ENCODE results near the gene CNN3.

The CNN3 gene

DNA sequence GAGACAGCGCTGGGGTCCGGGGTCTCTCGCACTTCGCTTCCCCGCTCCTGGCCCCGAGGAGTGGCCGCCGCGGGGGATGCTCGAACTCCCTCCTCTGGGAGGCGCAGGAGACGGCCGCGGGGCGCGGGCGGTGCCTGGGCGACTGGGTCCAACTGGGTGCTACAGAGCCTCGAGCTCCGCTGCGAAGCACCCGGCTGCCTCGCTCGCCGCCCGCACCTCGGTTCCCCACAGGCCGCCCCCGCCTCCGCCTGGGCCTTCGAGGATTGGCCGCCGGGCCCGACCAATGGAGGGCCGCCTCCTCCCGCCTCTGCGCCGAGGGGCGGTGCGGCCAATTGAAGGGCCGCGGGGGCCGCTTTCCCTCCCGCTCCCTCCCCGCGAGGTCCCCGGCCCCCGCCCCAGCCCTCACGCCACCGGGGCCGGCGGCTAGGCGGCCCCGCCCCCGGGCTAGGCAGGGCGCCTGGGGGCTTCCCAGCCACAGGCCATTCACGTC lies at the start of gene CNN3:
Gene CNN3 (minus strand): TSS at position 196 of the 490 bp plus-strand sequence. CDS start 216 bp downstream, outside the sequence.
- in situ Hi-C loops (cut with HindIII; ENCODE audit: low sequenced_read_pairs), result no loop called here
- DNase-seq (ENCODE audit: low read depth, low spot score), result peak; percentile 97
- peak within 1 kb of the TSS; percentile 91 for H3K4me3 ChIP-seq (ENCODE audit: low read depth, low read length)
- TF ChIP-seq, protein P1, sequence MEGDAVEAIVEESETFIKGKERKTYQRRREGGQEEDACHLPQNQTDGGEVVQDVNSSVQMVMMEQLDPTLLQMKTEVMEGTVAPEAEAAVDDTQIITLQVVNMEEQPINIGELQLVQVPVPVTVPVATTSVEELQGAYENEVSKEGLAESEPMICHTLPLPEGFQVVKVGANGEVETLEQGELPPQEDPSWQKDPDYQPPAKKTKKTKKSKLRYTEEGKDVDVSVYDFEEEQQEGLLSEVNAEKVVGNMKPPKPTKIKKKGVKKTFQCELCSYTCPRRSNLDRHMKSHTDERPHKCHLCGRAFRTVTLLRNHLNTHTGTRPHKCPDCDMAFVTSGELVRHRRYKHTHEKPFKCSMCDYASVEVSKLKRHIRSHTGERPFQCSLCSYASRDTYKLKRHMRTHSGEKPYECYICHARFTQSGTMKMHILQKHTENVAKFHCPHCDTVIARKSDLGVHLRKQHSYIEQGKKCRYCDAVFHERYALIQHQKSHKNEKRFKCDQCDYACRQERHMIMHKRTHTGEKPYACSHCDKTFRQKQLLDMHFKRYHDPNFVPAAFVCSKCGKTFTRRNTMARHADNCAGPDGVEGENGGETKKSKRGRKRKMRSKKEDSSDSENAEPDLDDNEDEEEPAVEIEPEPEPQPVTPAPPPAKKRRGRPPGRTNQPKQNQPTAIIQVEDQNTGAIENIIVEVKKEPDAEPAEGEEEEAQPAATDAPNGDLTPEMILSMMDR (IDR thresholded peaks at IDR 0.05; ENCODE audit: low read depth, low read length), result no peak

DNA sequence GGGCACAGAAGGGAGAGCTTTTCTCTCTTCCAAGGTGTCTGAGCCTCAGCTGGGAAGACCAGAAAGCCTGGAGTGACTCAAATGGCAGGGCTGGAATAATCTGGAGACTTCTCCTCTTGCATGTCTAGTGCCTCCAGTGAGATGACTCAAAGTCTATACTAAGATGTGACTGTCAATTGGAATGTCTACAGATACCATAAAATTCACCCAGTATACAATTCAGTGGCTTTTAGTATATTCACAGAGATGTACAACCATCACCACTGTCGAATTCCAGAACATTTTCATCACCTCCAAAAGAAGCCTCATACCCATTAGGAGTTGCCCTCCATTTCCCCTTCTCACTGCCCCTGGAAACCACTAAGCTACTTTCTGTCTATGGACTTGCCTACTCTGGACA lies 47.9 kb upstream of the CNN3 start:
- H3K4me3 ChIP-seq (ENCODE audit: low read depth, low read length), result no peak overlapping the region
- peak; percentile 75 for DNase-seq (ENCODE audit: low read depth, low spot score)
- TF ChIP-seq, protein P1 (IDR thresholded peaks at IDR 0.05; ENCODE audit: low read depth, low read length), result no peak
- in situ Hi-C loops (cut with HindIII; ENCODE audit: low sequenced_read_pairs), result no loop called here

DNA sequence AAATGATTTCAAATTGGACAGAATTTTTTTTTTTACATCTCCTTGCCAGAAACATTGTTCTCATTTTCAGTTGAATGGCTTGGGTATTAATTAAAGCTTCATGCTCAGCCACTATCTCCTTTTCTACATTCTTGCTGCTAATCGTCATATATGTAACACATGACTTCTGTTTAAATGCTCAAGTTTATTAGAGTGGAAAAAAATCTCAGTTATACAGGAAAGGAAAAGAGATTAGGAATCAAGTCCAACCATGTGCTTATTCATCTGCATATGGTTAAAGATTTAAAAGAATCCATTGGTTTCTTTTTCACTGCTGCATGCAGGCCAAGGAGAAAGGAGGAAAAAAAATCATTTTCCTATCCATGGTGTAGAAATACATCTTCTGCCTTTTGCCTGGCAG lies 47.3 kb upstream of the CNN3 start:
- TF ChIP-seq, protein P1 (IDR thresholded peaks at IDR 0.05; ENCODE audit: low read depth, low read length), result no peak
- in situ Hi-C loops (cut with HindIII; ENCODE audit: low sequenced_read_pairs), result no loop called here
- peak; percentile 53 for DNase-seq (ENCODE audit: low read depth, low spot score)
- no peak overlapping the region for H3K4me3 ChIP-seq (ENCODE audit: low read depth, low read length)

DNA sequence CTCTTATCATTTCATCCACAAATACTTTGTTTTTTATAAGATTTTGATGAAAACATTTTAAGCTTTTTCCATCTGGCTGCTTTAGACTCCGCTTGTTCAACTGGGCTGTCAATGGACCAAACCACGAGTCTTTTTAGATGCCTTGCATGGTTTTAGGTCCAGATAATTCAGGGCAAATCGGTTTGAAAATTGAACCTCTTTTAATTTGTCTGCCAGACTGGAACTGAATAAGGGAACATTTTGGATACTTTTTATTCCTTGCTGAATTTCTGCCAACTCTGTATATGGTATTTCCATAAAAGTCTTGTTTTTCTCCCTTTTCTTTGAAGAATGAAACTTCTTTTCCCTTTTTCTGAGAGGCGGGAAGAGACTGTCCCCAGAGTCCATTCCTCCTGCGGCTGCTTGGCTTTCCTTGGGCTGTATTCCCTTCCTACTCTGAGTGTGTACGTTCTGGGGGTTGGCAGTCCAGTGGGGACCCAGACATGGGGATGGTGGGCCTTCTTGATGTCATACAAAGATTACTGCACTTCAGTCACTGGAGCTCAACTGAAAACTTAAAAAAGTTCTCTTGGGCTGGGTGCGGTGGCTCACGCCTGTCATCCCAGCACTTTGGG lies 46.5 kb upstream of the CNN3 start:
- H3K4me3 ChIP-seq (ENCODE audit: low read depth, low read length), result no peak overlapping the region
- TF ChIP-seq, protein P1 (IDR thresholded peaks at IDR 0.05; ENCODE audit: low read depth, low read length), result no peak
- peak; percentile 33 for DNase-seq (ENCODE audit: low read depth, low spot score)
- in situ Hi-C loops (cut with HindIII; ENCODE audit: low sequenced_read_pairs), result no loop called here

DNA sequence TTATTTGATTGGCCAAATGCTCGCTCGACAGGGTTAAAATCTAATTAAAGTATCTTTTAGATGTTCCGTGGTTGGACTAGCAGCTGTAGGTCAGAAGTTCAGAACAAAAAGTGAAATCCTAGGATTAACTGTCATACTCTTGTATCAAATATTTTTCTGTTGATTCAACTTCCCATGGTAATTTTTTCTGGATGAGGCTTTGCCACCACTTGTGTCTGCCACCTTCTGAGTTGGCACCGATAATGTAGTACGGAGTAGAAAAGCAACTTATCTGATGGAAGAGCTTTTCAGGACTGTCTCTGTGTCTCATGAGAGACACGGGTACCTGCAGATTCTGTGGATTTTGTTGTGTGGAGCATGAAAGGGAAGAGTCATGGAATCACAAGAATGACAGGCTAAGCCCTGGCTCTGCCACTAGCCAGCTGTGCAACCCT lies 44.6 kb upstream of the CNN3 start:
- no peak overlapping the region for H3K4me3 ChIP-seq (ENCODE audit: low read depth, low read length)
- in situ Hi-C loops (cut with HindIII; ENCODE audit: low sequenced_read_pairs), result no loop called here
- peak; percentile 53 for DNase-seq (ENCODE audit: low read depth, low spot score)
- TF ChIP-seq, protein P1 (IDR thresholded peaks at IDR 0.05; ENCODE audit: low read depth, low read length), result no peak

DNA sequence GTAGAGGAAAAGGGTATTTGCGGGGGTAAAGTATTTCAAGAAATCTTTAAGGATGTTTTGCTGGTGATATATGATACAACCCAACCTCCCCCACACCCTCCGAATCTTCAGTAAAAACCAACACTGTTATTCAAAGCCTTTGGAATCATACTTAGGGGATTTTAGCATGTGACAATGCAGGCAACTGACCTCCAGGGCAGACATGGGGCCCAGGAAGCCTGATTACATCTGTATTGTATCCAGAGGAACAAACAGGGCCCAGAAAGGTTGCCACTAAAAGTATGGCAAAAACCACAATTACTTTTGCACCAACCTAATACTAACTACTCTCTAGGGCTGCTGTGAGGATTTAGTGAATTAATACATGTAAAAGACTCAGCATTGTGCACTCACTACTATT lies 43.9 kb upstream of the CNN3 start:
- TF ChIP-seq, protein P1 (IDR thresholded peaks at IDR 0.05; ENCODE audit: low read depth, low read length), result no peak
- no peak overlapping the region for H3K4me3 ChIP-seq (ENCODE audit: low read depth, low read length)
- in situ Hi-C loops (cut with HindIII; ENCODE audit: low sequenced_read_pairs), result no loop called here
- no peak for DNase-seq (ENCODE audit: low read depth, low spot score)
